Kasumi-1 (cell line): Measurements from ENCODE around the gene GGA1.

Experiments used
- DNase-seq, 2 experiments: peaks; one replicate each; lab custom pipeline; 2025; lab: John Stamatoyannopoulos, UW

GGA1 gene

DNA sequence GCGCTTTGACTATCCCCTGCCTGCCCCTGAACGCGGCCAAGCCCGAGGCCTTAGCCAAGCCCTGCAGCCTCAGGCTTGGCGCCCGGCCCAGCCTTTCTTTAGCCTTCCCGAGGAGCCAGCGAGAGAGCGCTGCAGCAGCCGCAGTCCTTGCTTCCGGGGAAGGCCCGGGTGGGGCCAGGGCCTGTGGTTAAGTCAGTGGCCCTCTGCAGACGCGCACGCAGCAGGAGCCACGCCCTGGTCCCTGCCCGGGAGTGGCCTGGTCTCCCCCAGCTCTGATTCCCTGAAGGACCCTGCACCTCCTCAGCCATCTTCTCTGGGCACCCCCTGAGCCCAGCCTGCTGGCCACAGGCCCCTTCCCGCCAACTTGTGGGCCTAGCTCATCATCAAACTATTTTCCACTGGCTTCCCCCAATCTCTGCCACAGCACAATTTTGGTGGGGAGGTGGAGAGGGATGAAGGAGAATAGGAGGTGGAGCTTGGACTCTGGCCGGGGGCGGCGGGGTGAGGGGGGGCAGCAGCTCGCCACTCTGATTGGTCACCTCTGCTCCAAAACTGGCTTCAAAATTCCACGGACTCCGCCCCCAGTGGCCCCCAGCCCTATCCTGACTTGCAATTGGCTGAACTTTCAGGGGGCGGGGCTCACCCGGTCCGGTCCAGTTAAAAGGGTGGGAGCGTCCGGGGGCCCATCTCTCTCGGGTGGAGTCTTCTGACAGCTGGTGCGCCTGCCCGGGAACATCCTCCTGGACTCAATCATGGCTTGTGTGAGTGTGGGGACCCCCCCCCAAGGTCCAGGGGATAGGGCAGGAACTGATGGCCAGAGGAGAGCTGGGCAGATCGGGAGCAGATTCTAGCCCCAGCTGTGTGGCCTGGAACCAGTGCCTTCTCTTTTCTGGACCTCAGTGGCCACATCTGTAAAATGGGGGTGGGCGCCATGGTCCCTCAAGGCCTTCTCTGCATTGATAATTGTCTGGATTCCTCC lies 66.6 kb downstream of the GGA1 start, which contains the start of gene LGALS1:
TSS of gene LGALS1 (plus strand) at position 686 of the 979 bp plus-strand sequence. CDS start at position 753, 67 bp downstream.
- DNase-seq, result peak; percentile 74 to 78

DNA sequence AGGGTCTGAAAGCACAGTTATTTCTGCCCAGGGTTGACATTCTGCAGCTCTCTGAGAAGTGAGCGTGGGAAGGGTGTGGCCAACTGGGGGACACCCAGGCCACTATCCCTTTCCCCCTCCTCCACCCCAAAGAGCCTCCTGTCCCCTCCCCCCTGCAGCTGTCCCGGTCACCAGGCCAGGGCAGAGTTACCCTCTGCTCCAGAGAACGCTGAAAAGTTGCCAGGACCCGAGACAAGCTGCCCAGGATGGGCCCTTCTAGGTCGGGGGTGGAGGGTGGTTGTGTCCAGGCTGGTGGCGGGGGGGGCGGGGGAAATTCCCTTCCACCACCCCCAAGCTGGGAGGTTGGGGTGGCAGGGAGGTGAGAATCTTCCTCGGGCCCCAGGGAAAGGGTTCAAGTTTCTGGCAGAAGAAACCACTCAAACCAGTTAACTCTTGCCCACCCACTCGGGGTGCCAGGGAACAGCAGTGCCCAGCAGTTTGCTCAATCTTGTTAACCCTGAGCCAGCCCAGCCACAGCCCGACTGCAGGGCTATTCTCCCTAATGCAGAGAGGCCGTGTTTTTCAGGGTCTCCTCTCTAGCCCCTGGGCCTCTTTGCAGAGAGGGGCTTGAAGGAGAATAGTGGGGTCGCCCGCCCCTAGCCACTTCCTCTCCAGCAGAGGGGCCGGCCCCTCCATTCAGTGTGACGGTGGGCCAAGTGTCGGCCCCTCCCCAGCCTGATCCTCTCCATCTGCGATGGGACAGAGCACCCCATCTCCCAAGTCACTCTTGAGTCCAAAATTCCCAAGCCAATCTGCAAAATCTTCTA lies 67.5 kb downstream of the GGA1 start:
- DNase-seq, result peak in 1 of 2 experiments; percentile 9

DNA sequence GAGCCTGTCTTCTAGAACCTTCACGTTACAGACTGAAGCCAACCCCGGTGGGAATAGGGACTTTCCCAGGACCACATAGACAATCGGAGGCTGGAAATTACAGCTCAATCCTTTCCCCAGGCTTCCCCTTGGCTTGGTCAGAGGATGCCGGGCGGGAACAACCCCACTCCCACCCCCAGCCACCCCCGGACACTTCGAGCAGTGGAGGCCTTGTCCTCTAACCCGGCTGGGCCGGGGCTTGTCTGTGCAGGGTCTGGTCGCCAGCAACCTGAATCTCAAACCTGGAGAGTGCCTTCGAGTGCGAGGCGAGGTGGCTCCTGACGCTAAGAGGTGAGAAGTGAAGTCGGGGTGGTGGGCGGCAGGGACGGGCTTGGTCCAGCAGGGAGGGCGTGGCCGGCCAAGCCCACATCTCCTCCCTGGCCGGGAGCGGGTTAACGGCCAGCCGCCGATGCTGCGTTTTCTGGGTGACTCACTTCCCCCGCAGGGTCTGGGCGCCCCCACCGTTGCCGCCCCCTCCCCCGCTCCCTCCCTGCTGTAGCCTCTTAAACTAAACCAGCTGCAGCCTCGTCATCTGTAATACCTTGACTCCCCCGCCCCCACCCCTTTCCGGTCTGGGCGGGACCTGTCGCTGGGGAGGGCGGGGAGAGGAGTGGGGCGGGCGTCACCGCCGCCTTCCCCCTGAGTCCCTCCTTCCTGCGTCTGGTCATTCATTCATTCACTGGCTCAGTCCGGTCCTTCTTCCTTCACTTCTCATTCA lies 68.3 kb downstream of the GGA1 start:
- peak; percentile 87 to 88 for DNase-seq

- DNase-seq, result peak in 1 of 2 experiments; percentile 78
Measured at GRCh38 chr22:37677493-37677974, 68.9 kb downstream of the GGA1 start.

GRCh38 chr22:37678372-37678771 lies 69.7 kb downstream of the GGA1 start:
- DNase-seq, result no peak

- no peak for DNase-seq
Measured at GRCh38 chr22:37679670-37680069, 71.0 kb downstream of the GGA1 start.

DNA sequence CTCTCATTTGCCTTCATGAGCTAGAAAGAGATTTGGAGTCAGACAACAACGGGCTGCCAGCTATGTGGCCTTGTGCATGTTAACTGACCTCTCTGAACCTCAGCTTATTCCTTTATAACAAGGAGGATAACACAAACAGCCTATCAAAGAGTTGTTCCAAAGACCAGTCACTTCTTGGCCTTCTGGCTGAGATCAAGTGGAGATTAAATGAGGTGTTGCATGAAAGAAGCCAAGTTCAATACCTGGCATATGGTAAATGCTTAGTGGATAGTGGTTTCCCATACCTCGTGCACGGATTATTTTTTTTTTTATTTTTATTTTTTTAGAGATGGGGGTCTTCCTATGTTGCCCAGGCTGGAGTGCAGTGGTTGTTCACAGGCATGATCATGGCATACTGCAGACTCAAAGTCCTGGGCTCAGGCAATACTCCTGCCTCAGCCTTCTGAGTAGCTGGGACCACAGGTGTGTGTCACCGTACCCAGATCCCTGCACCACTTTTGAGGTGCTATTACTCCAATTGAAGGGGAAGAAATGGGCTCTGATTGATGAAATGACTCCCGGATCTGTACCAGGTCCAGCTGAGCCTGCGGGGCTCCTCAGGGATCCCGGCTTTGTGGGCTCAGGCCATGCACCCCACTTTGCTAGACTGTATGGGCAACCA lies 71.7 kb downstream of the GGA1 start:
- DNase-seq, result no peak

- peak; percentile 42 to 59 for DNase-seq
Measured at GRCh38 chr22:37681001-37681424, 72.4 kb downstream of the GGA1 start.

- DNase-seq, result peak; percentile 73 to 81
Measured at GRCh38 chr22:37681556-37682049, 73.0 kb downstream of the GGA1 start.
